H9 (cell line): ENCODE data around the gene GLB1L3. TPM values are rescaled to one million over a fixed set of nuclear protein-coding genes. Genes with fewer than 3 reads are reported as not detected.
A peak's percentile ranks its signal among the peaks of the same experiment; 100 is the strongest.

Experiments
- DNase-seq: peaks from one replicate; pipeline ENCODE4 v3.0.0-alpha.2; 2017
- H2AFZ ChIP-seq: one replicate; pipeline ENCODE4 v1.6.1; 2013; ENCODE audit warnings: mild to moderate bottlenecking, low read length, control low read depth, moderate library complexity
- H2AK5ac ChIP-seq: 2 replicates; pipeline ENCODE4 v1.6.1; 2013; ENCODE audit warnings: low read length, control low read depth, mixed read lengths; ENCODE audit not compliant: insufficient read length
- H2BK120ac ChIP-seq: one replicate; pipeline ENCODE4 v1.6.1; 2013; ENCODE audit warnings: low read depth, mild to moderate bottlenecking, low read length, control low read depth, inconsistent platforms; ENCODE audit not compliant: poor library complexity, severe bottlenecking
- H2BK12ac ChIP-seq: 2 replicates; pipeline ENCODE4 v1.6.1; 2013; ENCODE audit warnings: low read length, control low read depth, mixed read lengths, low read depth; ENCODE audit not compliant: insufficient read length
- H2BK15ac ChIP-seq: 2 replicates; pipeline ENCODE4 v1.6.1; 2013; ENCODE audit warnings: low read depth, low read length, control low read depth
- H2BK20ac ChIP-seq: one replicate; pipeline ENCODE4 v1.6.1; 2013; ENCODE audit warnings: low read depth, mild to moderate bottlenecking, low read length, control low read depth, inconsistent platforms; ENCODE audit not compliant: poor library complexity, severe bottlenecking
- H2BK5ac ChIP-seq: 2 replicates; pipeline ENCODE4 v1.6.1; 2013; ENCODE audit warnings: low read length, control low read depth, mixed read lengths; ENCODE audit not compliant: insufficient read length
- H3K14ac ChIP-seq: 2 replicates; pipeline ENCODE4 v1.6.1; 2013; ENCODE audit warnings: low read length, control low read depth; ENCODE audit not compliant: insufficient read depth
- H3K18ac ChIP-seq: 2 replicates; pipeline ENCODE4 v1.6.1; 2013; ENCODE audit warnings: low read depth, mild to moderate bottlenecking, mixed read lengths, low read length, control low read depth; ENCODE audit not compliant: insufficient read length
- H3K23ac ChIP-seq: 2 replicates; pipeline ENCODE4 v1.6.1; 2013; ENCODE audit warnings: low read length, control low read depth, mixed read lengths, low read depth; ENCODE audit not compliant: insufficient read length
- H3K23me2 ChIP-seq: 2 replicates; pipeline ENCODE4 v1.6.1; 2013; ENCODE audit warnings: low read depth, mild to moderate bottlenecking, mixed read lengths, low read length, control low read depth; ENCODE audit not compliant: insufficient read length, poor library complexity, severe bottlenecking
- H3K27ac ChIP-seq: 2 replicates; pipeline ENCODE4 v1.5.1; 2013; ENCODE audit warnings: low read length, control low read depth, mixed read lengths, low read depth; ENCODE audit not compliant: insufficient read length
- H3K27me3 ChIP-seq: 2 replicates; pipeline ENCODE4 v1.6.1; 2013; ENCODE audit warnings: low read length, control low read depth, inconsistent platforms; ENCODE audit not compliant: insufficient read depth
- H3K4ac ChIP-seq: 2 replicates; pipeline ENCODE4 v1.6.1; 2013; ENCODE audit warnings: low read depth, mild to moderate bottlenecking, control low read depth, inconsistent platforms, low read length, moderate library complexity
- H3K4me1 ChIP-seq: 2 replicates; pipeline ENCODE4 v1.6.1; 2013; ENCODE audit warnings: low read length, control low read depth, inconsistent platforms; ENCODE audit not compliant: insufficient read depth
- H3K4me2 ChIP-seq: 2 replicates; pipeline ENCODE4 v1.6.1; 2013; ENCODE audit warnings: low read length, control low read depth, mixed read lengths; ENCODE audit not compliant: insufficient read length, insufficient read depth
- H3K56ac ChIP-seq: 2 replicates; pipeline ENCODE4 v1.6.1; 2013; ENCODE audit warnings: low read depth, mild to moderate bottlenecking, mixed read lengths, low read length, control low read depth; ENCODE audit not compliant: insufficient read length
- H3K79me1 ChIP-seq: 2 replicates; pipeline ENCODE4 v1.6.1; 2013; ENCODE audit warnings: low read depth, mild to moderate bottlenecking, moderate library complexity, low read length, control low read depth, inconsistent platforms; ENCODE audit not compliant: insufficient read depth, poor library complexity, severe bottlenecking
- H3K79me2 ChIP-seq: 2 replicates; pipeline ENCODE4 v1.6.1; 2013; ENCODE audit warnings: low read length, control low read depth, inconsistent platforms; ENCODE audit not compliant: insufficient read depth
- H3K9ac ChIP-seq: 2 replicates; pipeline ENCODE4 v1.6.1; 2013; ENCODE audit warnings: low read length, control low read depth, mixed read lengths; ENCODE audit not compliant: insufficient read length; ENCODE audit errors: extremely low read depth
- H3K9me3 ChIP-seq: one replicate; pipeline ENCODE4 v1.6.1; 2013; ENCODE audit warnings: low read depth, low read length, inconsistent platforms; ENCODE audit not compliant: control insufficient read depth
- H3T11ph ChIP-seq: one replicate; pipeline ENCODE4 v1.6.1; 2013; ENCODE audit warnings: mild to moderate bottlenecking, low read length, control low read depth, inconsistent platforms
- H4K20me1 ChIP-seq: one replicate; pipeline ENCODE4 v1.6.1; 2013; ENCODE audit not compliant: control insufficient read depth, insufficient read length, insufficient read depth
- H4K5ac ChIP-seq: 2 replicates; pipeline ENCODE4 v1.6.1; 2013; ENCODE audit warnings: low read depth, mild to moderate bottlenecking, mixed read lengths, low read length, control low read depth; ENCODE audit not compliant: insufficient read length
- H4K8ac ChIP-seq: replicated peaks from 2 replicates; pipeline ENCODE4 v1.6.1; 2013; ENCODE audit warnings: low read length, control low read depth, mixed read lengths, low read depth; ENCODE audit not compliant: insufficient read length
- H4K91ac ChIP-seq: 2 replicates; pipeline ENCODE4 v1.6.1; 2013; ENCODE audit warnings: low read depth, mild to moderate bottlenecking, moderate library complexity, mixed read lengths, low read length, control low read depth; ENCODE audit not compliant: insufficient read length
- H3K27ac Mint-ChIP-seq, 3 experiments: 2 replicates in 2 of 3; 3 replicates in 1 of 3; pipeline ENCODE4 v1.8.0; 2020 to 2021; ENCODE audit warnings: mixed read lengths in 3 of 3, mild to moderate bottlenecking in 1 of 3, moderate library complexity in 1 of 3
- H3K27me3 Mint-ChIP-seq: 2 replicates; pipeline ENCODE4 v1.8.0; 2021; ENCODE audit warnings: low read depth, mild to moderate bottlenecking, moderate library complexity, mixed read lengths
- H3K36me3 Mint-ChIP-seq, 3 experiments: 2 replicates in 2 of 3; 3 replicates in 1 of 3; pipeline ENCODE4 v1.8.0; 2020 to 2021; ENCODE audit warnings: low read depth in 3 of 3, mixed read lengths in 3 of 3; ENCODE audit not compliant: insufficient read depth in 1 of 3
- H3K4me1 Mint-ChIP-seq, 2 experiments: 2 replicates each; pipeline ENCODE4 v1.8.0; 2020; ENCODE audit warnings: mixed read lengths in 2 of 2
- H3K4me3 Mint-ChIP-seq, 2 experiments: 2 replicates in 1 of 2; 3 replicates in 1 of 2; pipeline ENCODE4 v1.8.0; 2020 to 2021; ENCODE audit warnings: mild to moderate bottlenecking in 2 of 2, mixed read lengths in 2 of 2, moderate library complexity in 1 of 2
- H3K9me3 Mint-ChIP-seq, 2 experiments: 2 replicates in 1 of 2; 3 replicates in 1 of 2; pipeline ENCODE4 v1.8.0; 2020; ENCODE audit warnings: mild to moderate bottlenecking in 2 of 2, mixed read lengths in 2 of 2, moderate library complexity in 1 of 2
- CTCF ChIP-seq: fragments of 200-600 bp; sonication (generic); conservative IDR thresholded peaks from 3 replicates; pipeline ENCODE4 v1.8.0; 2021; ENCODE audit warnings: antibody characterized with exemption, mild to moderate bottlenecking
- WGBS: extraction: QIAGEN DNeasy Blood & Tissue Kit; methylation state at CpG from one replicate; pipeline ENCODE4 v1.1.7; 2013; ENCODE audit warnings: missing lambda C conversion rate, low lambda C conversion rate, mixed read lengths; ENCODE audit not compliant: insufficient read length; ENCODE audit errors: extremely low coverage; 5-methylcytosine and 5-hydroxymethylcytosine counted together
- total RNA-seq: library from RNA; stranded (reverse); gene quantifications from 2 replicates; pipeline ENCODE4 v1.2.1, GENCODE V29; 2021

Gene GLB1L3
- total RNA-seq, 1 experiment from 2014 or later = 11.2 TPM

GRCh38 chr11:134360050-134360835 lies 84.1 kb downstream of the GLB1L3 start:
- Mint-ChIP-seq H3K27ac (peak overlapping the region in 1 of 3 experiments; percentile 76; a peak in 1 of 7 replicates), H3K36me3 (no peaks in the 10 kb centered on the region; a peak in 1 of 7 replicates), H3K9me3 (no peaks in the 10 kb centered on the region), H3K27me3 (peaks cover 35% of the 10 kb centered on the region), H3K4me3 (peak overlapping the region in 1 of 2 experiments; percentile 40; a peak in 1 of 5 replicates), H3K4me1 (peaks cover 7 to 8% of the 10 kb centered on the region in 2 experiments)
- no peak overlapping the region for H3K23ac ChIP-seq
- H3K79me1 ChIP-seq = no peaks in the 10 kb centered on the region
- no peak overlapping the region for H3K14ac ChIP-seq
- peak; percentile 95 for DNase-seq
- H2BK120ac ChIP-seq = no peak overlapping the region
- no peak overlapping the region for H3K18ac ChIP-seq
- H4K20me1 ChIP-seq = no peaks in the 10 kb centered on the region
- H3K27ac ChIP-seq = no peak overlapping the region
- H3K79me2 ChIP-seq = no peaks in the 10 kb centered on the region
- no peak overlapping the region for H2AK5ac ChIP-seq
- no peak overlapping the region for H2BK5ac ChIP-seq
- no peak overlapping the region for H3T11ph ChIP-seq
- no peak overlapping the region for H3K9ac ChIP-seq
- no peak overlapping the region for H2BK20ac ChIP-seq
- H3K4me2 ChIP-seq = no peak overlapping the region
- H2BK15ac ChIP-seq = no peak overlapping the region
- TF ChIP-seq CTCF = peak; percentile 98
- H2BK12ac ChIP-seq = no peak overlapping the region
- H3K56ac ChIP-seq = no peak overlapping the region
- H4K91ac ChIP-seq = no peak overlapping the region
- H3K4me1 ChIP-seq = no peaks in the 10 kb centered on the region
- H3K9me3 ChIP-seq = no peaks in the 10 kb centered on the region
- no CpG with 5 or more reads among the region's 30 CpGs for WGBS
- no peak overlapping the region for H4K5ac ChIP-seq
- H3K23me2 ChIP-seq = no peaks in the 10 kb centered on the region
- H3K4ac ChIP-seq = no peak overlapping the region
- H3K27me3 ChIP-seq = peaks cover 3% of the 10 kb centered on the region; the same call in 1 of the 2 replicates
- H4K8ac ChIP-seq = no peak overlapping the region
- H2AFZ ChIP-seq = no peak overlapping the region
